ENCODE data around the gene PKM. TPM values are rescaled to one million over a fixed set of nuclear protein-coding genes. Genes with fewer than 3 reads are reported as not detected.

The PKM gene
- total RNA-seq, 1 donor: 2,299 TPM

- peak; percentile 58 for DNase-seq (ENCODE audit: insufficient read length, low spot score, missing footprints)
- Histone ChIP-seq H3K27me3 (ENCODE audit: insufficient read depth, low read length) (peaks cover 16% of the 10 kb centered on the region), H3K36me3 (ENCODE audit: insufficient read depth, low read length) (no peaks in the 10 kb centered on the region), H4K20me1 (ENCODE audit: insufficient read depth, low read length) (no peaks in the 10 kb centered on the region), H3K9me3 (ENCODE audit: low read depth, low read length) (no peaks in the 10 kb centered on the region), H3K4me2 (ENCODE audit: insufficient read depth, low read length) (no peak overlapping the region), H3K79me2 (ENCODE audit: insufficient read depth, low read length) (no peaks in the 10 kb centered on the region), H3K4me3 (ENCODE audit: insufficient read depth, low read length) (no peak overlapping the region), H2AFZ (ENCODE audit: low read length) (no peak overlapping the region), H3K27ac (ENCODE audit: low read depth, low read length) (no peak overlapping the region), H3K4me1 (ENCODE audit: insufficient read depth, low read length) (no peaks in the 10 kb centered on the region)
- TF ChIP-seq, protein P1, sequence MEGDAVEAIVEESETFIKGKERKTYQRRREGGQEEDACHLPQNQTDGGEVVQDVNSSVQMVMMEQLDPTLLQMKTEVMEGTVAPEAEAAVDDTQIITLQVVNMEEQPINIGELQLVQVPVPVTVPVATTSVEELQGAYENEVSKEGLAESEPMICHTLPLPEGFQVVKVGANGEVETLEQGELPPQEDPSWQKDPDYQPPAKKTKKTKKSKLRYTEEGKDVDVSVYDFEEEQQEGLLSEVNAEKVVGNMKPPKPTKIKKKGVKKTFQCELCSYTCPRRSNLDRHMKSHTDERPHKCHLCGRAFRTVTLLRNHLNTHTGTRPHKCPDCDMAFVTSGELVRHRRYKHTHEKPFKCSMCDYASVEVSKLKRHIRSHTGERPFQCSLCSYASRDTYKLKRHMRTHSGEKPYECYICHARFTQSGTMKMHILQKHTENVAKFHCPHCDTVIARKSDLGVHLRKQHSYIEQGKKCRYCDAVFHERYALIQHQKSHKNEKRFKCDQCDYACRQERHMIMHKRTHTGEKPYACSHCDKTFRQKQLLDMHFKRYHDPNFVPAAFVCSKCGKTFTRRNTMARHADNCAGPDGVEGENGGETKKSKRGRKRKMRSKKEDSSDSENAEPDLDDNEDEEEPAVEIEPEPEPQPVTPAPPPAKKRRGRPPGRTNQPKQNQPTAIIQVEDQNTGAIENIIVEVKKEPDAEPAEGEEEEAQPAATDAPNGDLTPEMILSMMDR (IDR thresholded peaks at IDR 0.05; ENCODE audit: extremely low read depth, low read depth, low read length): no peak
These were observed 68.4 kb downstream of the PKM start for GRCh38 chr15:72162569-72162968.

DNA sequence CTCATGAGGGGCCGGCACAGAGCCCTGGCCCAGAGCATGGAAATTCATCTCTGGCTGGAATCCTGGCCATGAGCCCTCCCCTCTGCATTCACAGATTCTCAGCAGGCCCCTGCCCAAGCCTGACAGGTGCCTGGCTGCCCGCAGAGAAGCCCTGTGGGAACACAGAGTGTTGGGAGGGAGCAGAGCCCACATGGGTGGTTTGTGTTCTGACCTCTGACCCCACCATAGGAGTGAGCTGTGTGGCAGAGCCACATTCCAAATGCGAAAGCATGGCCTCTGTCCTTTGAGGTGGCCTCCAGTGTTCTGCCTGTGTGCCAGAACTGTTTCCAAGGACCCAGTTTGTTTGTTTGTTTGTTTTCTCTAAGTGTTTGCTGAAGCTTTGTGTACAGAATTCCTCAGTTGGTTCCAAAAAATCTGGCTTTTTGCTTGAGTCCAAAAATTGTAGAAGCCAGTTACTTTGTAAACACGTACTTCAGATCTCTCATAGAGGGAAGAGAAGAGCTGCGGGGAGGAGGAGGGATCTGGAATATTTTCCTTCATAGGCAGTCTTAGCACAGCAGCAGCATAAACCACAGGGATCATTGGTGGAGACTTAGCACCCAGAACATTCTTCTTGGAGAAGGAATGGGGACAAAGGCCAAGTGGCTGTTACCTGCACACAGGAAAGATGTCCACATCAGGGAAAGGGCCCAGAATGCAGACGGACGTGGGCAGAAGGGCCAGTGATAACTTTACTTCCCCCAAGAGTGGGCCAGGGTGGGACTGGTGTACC is 69.4 kb downstream of the PKM start:
- H3K27ac ChIP-seq (ENCODE audit: low read depth, low read length): no peak overlapping the region

GRCh38 chr15:72160696-72161245 is 70.2 kb downstream of the PKM start:
- Histone ChIP-seq H3K27ac (ENCODE audit: low read depth, low read length) (no peak overlapping the region), H2AFZ (ENCODE audit: low read length) (no peak overlapping the region)

More for the DNA sequence above, 69.4 kb downstream of the PKM start:
- H3K4me1 ChIP-seq (ENCODE audit: insufficient read depth, low read length): no peaks in the 10 kb centered on the region
- peaks cover 8% of the 10 kb centered on the region for H3K27me3 ChIP-seq (ENCODE audit: insufficient read depth, low read length)
- no peak overlapping the region for H3K4me3 ChIP-seq (ENCODE audit: insufficient read depth, low read length)
- DNase-seq (ENCODE audit: insufficient read length, low spot score, missing footprints): peak; percentile 27
- H3K9me3 ChIP-seq (ENCODE audit: low read depth, low read length): no peaks in the 10 kb centered on the region
- no peaks in the 10 kb centered on the region for H3K79me2 ChIP-seq (ENCODE audit: insufficient read depth, low read length)
- H3K36me3 ChIP-seq (ENCODE audit: insufficient read depth, low read length): no peaks in the 10 kb centered on the region
- H4K20me1 ChIP-seq (ENCODE audit: insufficient read depth, low read length): no peaks in the 10 kb centered on the region
- H3K4me2 ChIP-seq (ENCODE audit: insufficient read depth, low read length): no peak overlapping the region
- TF ChIP-seq, protein P1 (IDR thresholded peaks at IDR 0.05; ENCODE audit: extremely low read depth, low read depth, low read length): no peak
- no peak overlapping the region for H2AFZ ChIP-seq (ENCODE audit: low read length)

DNA sequence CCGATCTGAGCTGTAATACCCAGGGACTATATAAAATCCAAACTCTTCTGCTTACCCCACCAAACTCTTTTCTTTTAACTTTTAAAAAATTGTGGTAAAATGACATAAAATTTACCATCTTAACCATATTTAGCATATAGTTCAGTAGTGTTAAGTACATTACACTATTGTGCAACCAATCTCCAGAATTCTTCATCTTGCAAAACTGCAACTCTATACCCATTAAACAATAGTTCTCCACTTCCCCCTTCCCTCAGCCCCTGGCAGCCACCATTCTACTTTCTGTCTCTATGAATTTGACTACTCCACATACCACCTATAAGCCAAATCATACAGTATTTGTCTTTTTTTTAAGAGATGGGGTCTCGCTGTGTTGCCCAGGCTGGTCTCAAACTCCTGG is 74.1 kb downstream of the PKM start:
- no peaks in the 10 kb centered on the region for H3K36me3 ChIP-seq (ENCODE audit: insufficient read depth, low read length)
- no peak overlapping the region for H3K4me2 ChIP-seq (ENCODE audit: insufficient read depth, low read length)
- H3K27ac ChIP-seq (ENCODE audit: low read depth, low read length): no peak overlapping the region
- TF ChIP-seq, protein P1 (IDR thresholded peaks at IDR 0.05; ENCODE audit: extremely low read depth, low read depth, low read length): no peak
- H3K4me1 ChIP-seq (ENCODE audit: insufficient read depth, low read length): peaks cover 9% of the 10 kb centered on the region
- H4K20me1 ChIP-seq (ENCODE audit: insufficient read depth, low read length): no peaks in the 10 kb centered on the region
- H3K4me3 ChIP-seq (ENCODE audit: insufficient read depth, low read length): no peak overlapping the region
- H3K9me3 ChIP-seq (ENCODE audit: low read depth, low read length): no peaks in the 10 kb centered on the region
- H3K79me2 ChIP-seq (ENCODE audit: insufficient read depth, low read length): no peaks in the 10 kb centered on the region
- H2AFZ ChIP-seq (ENCODE audit: low read length): no peak overlapping the region
- DNase-seq (ENCODE audit: insufficient read length, low spot score, missing footprints): no peak
- no peaks in the 10 kb centered on the region for H3K27me3 ChIP-seq (ENCODE audit: insufficient read depth, low read length)

More at GRCh38 chr15:72160696-72161245, 70.2 kb downstream of the PKM start:
- Histone ChIP-seq H3K4me2 (ENCODE audit: insufficient read depth, low read length) (no peak overlapping the region), H3K9me3 (ENCODE audit: low read depth, low read length) (no peaks in the 10 kb centered on the region), H3K4me1 (ENCODE audit: insufficient read depth, low read length) (no peaks in the 10 kb centered on the region), H3K36me3 (ENCODE audit: insufficient read depth, low read length) (no peaks in the 10 kb centered on the region), H3K4me3 (ENCODE audit: insufficient read depth, low read length) (no peak overlapping the region), H3K79me2 (ENCODE audit: insufficient read depth, low read length) (no peaks in the 10 kb centered on the region), H4K20me1 (ENCODE audit: insufficient read depth, low read length) (no peaks in the 10 kb centered on the region), H3K27me3 (ENCODE audit: insufficient read depth, low read length) (peaks cover 8% of the 10 kb centered on the region)
- peak; percentile 17 for DNase-seq (ENCODE audit: insufficient read length, low spot score, missing footprints)
- TF ChIP-seq, protein P1 (IDR thresholded peaks at IDR 0.05; ENCODE audit: extremely low read depth, low read depth, low read length): no peak
